B cell (primary cell): Measurements from ENCODE around the gene SEMA4D. TPM values are rescaled to one million over a fixed set of nuclear protein-coding genes. Genes with fewer than 3 reads are reported as not detected.

ENCODE experiments used
- ATAC-seq: fragments of 200-7000 bp; cut with Tn5 transposase; one replicate; pipeline ENCODE4 v1.10.0; 2021; ENCODE audit warnings: low read depth, mild to moderate bottlenecking, moderate number of reproducible peaks, moderate library complexity
- CTCF ChIA-PET: fragments of 350-600 bp; sonication (Branson Sonifier 250); formaldehyde crosslinking; loops from one replicate; lab custom pipeline; 2021; ENCODE audit warnings: antibody characterized with exemption, inconsistent platforms; lab: Charles Lee
- POLR2A ChIA-PET: fragments of 350-600 bp; sonication (Branson Sonifier 250); formaldehyde crosslinking; loops from one replicate; lab custom pipeline; 2021; ENCODE audit warnings: antibody characterized with exemption; lab: Charles Lee
- DNase-seq: peaks from one replicate; pipeline ENCODE4 v3.0.0; 2013
- H2AFZ ChIP-seq: 2 replicates; pipeline ENCODE4 v1.6.1; 2012; ENCODE audit warnings: mild to moderate bottlenecking, low read depth, low read length; ENCODE audit not compliant: insufficient read depth, poor library complexity, severe bottlenecking
- H3K27ac ChIP-seq, 2 donors: 1 replicate in 1 of 2; 2 replicates in 1 of 2; pipeline ENCODE4 v1.5.1; 2012 to 2013; ENCODE audit warnings: low read length in 2 of 2, mild to moderate bottlenecking in 2 of 2, moderate library complexity in 1 of 2
- H3K27me3 ChIP-seq, 4 experiments: fragments of 200-600 bp in 1 of 4; sonication (generic) in 1 of 4; replicated peaks in 1 of 4; 1 replicate in 2 of 4; 2 replicates in 2 of 4; pipeline versions ENCODE4 v1.6.1 to v1.7.0; 2013 to 2016; ENCODE audit warnings: low read length in 3 of 4, mild to moderate bottlenecking in 2 of 4, mixed read lengths in 1 of 4, moderate library complexity in 1 of 4; ENCODE audit not compliant: insufficient read depth in 4 of 4, control insufficient read depth in 3 of 4; ENCODE audit errors: control extremely low read depth in 1 of 4
- H3K36me3 ChIP-seq, 2 experiments: replicated peaks in 1 of 2; 1 replicate in 1 of 2; 2 replicates in 1 of 2; pipeline versions ENCODE4 v1.6.1 to v1.7.1; 2013; ENCODE audit warnings: low read length in 1 of 2; ENCODE audit not compliant: insufficient read depth in 2 of 2, control insufficient read depth in 1 of 2; ENCODE audit errors: control extremely low read depth in 1 of 2, extremely low read depth in 1 of 2
- H3K4me1 ChIP-seq, 2 donors: fragments of 200-600 bp in 1 of 2; sonication (generic) in 1 of 2; 1 replicate in 1 of 2; 2 replicates in 1 of 2; pipeline versions ENCODE4 v1.5.1 to v1.6.1; 2013 to 2017; ENCODE audit warnings: low read length in 2 of 2; ENCODE audit not compliant: control insufficient read depth in 2 of 2, insufficient read depth in 2 of 2
- H3K4me2 ChIP-seq: replicated peaks from 2 replicates; pipeline ENCODE3; 2012; ENCODE audit warnings: mild to moderate bottlenecking, low read depth, low read length; ENCODE audit not compliant: poor library complexity, severe bottlenecking
- H3K4me3 ChIP-seq, 5 experiments: fragments of 200-600 bp in 1 of 5; sonication (generic) in 1 of 5; 1 replicate in 3 of 5; 2 replicates in 2 of 5; pipeline versions ENCODE4 v1.5.1 to v1.7.0; 2011 to 2016; ENCODE audit warnings: low read length in 4 of 5, mild to moderate bottlenecking in 4 of 5, low read depth in 2 of 5, control low read depth in 1 of 5, moderate library complexity in 1 of 5; ENCODE audit not compliant: insufficient read depth in 1 of 5; ENCODE audit errors: control extremely low read depth in 1 of 5, extremely low read depth in 1 of 5
- H3K79me2 ChIP-seq: fragments of 200-600 bp; sonication (generic); one replicate; pipeline ENCODE4 v1.6.0; 2016; ENCODE audit warnings: low read length; ENCODE audit not compliant: control insufficient read depth, insufficient read depth
- H3K9ac ChIP-seq: fragments of 200-600 bp; sonication (generic); 2 replicates; pipeline ENCODE4 v1.6.1; 2017; ENCODE audit warnings: mild to moderate bottlenecking, low read length, moderate library complexity
- H3K9me3 ChIP-seq, 3 donors: one replicate each; pipeline versions ENCODE4 v1.6.1 to v1.7.1; 2013; ENCODE audit warnings: low read length in 2 of 3; ENCODE audit not compliant: control insufficient read depth in 2 of 3, insufficient read depth in 1 of 3; ENCODE audit errors: control extremely low read depth in 1 of 3
- H4K20me1 ChIP-seq: 2 replicates; pipeline ENCODE4 v1.6.0; 2012; ENCODE audit warnings: mild to moderate bottlenecking, low read length; ENCODE audit not compliant: insufficient read depth, control insufficient read depth, poor library complexity, severe bottlenecking
- H3K27ac Mint-ChIP-seq: one replicate; pipeline ENCODE4 v1.8.0; 2021; ENCODE audit warnings: mixed read lengths
- H3K27me3 Mint-ChIP-seq: one replicate; pipeline ENCODE4 v1.8.0; 2021; ENCODE audit warnings: mixed read lengths
- H3K4me1 Mint-ChIP-seq: one replicate; pipeline ENCODE4 v1.8.0; 2021; ENCODE audit warnings: mixed read lengths
- H3K4me3 Mint-ChIP-seq: one replicate; pipeline ENCODE4 v1.8.0; 2021; ENCODE audit warnings: mixed read lengths
- H3K9me3 Mint-ChIP-seq: one replicate; pipeline ENCODE4 v1.8.0; 2022; ENCODE audit warnings: mixed read lengths; ENCODE audit not compliant: insufficient read depth
- EZH2 ChIP-seq: IDR thresholded peaks from 2 replicates; pipeline ENCODE4 v1.6.1; 2012; ENCODE audit warnings: borderline replicate concordance, low read depth, mild to moderate bottlenecking, moderate library complexity, low read length; ENCODE audit not compliant: insufficient read depth, poor library complexity, severe bottlenecking
- WGBS: methylation state at CpG from one replicate; pipeline ENCODE4 v1.1.5; 2013; ENCODE audit warnings: missing lambda C conversion rate; ENCODE audit not compliant: insufficient coverage; 5-methylcytosine and 5-hydroxymethylcytosine counted together
- intact Hi-C: fragments of 100-400 bp; cut with micrococcal nuclease; formaldehyde crosslinking; loops from one replicate; pipeline ENCODE4 v1.10.0; 2022
- polyA plus RNA-seq: library from polyadenylated mRNA; depleted of rRNA; stranded (reverse); fragments of >200 nt; gene quantifications from 2 replicates; pipeline ENCODE4 v1.2.3, GENCODE V29; 2012
- total RNA-seq, 2 donors: library from RNA; stranded (reverse); fragments of 120-200 nt in 1 of 2; gene quantifications; 1 replicate in 1 of 2; 2 replicates in 1 of 2; pipeline versions ENCODE4 v1.2.3 to v1.2.4, GENCODE V29; 2013 to 2022
- TF ChIP-seq, protein P1 (sequence below): fragments of 200-600 bp; IDR thresholded peaks from one replicate; pipeline ENCODE4 v1.8.0; 2022; ENCODE audit warnings: antibody characterized with exemption, mild to moderate bottlenecking

The SEMA4D gene
- total and polyA plus RNA-seq, 2 donors (not counting 1 experiment from before 2014, with no cell fraction given): 53.6 to 231 TPM

DNA sequence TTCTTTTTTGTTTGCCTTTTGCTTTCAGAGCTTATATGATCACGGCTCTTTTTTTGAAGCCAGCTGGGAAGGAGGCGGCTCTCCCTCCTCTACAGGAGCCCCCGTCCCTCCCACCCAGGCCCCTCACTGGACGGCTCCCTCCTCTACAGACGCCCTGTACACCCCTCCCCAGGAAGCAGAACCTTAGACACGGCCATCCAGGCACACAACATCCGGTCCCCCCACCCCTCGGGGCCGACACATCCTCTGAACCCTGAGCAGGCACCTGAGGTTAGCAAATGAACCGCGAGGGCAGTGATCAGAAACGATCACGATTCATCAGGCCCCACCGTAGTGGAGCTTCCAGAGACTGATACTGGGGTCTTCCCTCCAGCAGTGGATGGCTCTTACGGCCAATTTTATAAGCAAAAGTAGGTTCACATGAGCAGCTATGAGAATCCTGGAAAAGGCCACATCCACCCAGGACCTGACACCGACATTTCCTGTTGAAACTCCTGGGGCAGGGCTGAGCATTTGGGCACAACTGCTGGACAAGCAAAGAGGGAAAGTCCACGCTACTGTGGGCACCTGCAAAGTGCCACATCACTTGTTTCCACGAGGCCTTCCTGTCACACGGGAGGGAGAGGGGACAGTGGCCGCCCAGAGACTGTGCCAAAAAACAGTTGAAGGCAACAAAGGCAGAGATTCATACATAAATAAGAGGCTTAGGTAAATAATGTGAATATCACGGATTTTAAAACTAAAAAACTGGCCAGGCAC, 78.9 kb downstream of the SEMA4D start:
- ChIA-PET POLR2A (interaction anchor here (0.6 to 3.6 kb wide), 6 partner anchors 7 to 33 kb away, joined by 3 to 19 read pairs (median 8); no protein-coding TSS in a partner anchor), CTCF (interaction anchor here (0.6 to 3.2 kb wide), 8 partner anchors 10 to 130 kb away, joined by 3 to 28 read pairs (median 7); no protein-coding TSS in a partner anchor)
- H3K27me3 ChIP-seq: no peaks in the 10 kb centered on the region
- no peak overlapping the region for H2AFZ ChIP-seq
- 17% methylated on average over 19 of the region's 21 CpGs for WGBS
- no peak for TF ChIP-seq EZH2
- TF ChIP-seq, protein P1, sequence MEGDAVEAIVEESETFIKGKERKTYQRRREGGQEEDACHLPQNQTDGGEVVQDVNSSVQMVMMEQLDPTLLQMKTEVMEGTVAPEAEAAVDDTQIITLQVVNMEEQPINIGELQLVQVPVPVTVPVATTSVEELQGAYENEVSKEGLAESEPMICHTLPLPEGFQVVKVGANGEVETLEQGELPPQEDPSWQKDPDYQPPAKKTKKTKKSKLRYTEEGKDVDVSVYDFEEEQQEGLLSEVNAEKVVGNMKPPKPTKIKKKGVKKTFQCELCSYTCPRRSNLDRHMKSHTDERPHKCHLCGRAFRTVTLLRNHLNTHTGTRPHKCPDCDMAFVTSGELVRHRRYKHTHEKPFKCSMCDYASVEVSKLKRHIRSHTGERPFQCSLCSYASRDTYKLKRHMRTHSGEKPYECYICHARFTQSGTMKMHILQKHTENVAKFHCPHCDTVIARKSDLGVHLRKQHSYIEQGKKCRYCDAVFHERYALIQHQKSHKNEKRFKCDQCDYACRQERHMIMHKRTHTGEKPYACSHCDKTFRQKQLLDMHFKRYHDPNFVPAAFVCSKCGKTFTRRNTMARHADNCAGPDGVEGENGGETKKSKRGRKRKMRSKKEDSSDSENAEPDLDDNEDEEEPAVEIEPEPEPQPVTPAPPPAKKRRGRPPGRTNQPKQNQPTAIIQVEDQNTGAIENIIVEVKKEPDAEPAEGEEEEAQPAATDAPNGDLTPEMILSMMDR: no peak
- H3K27ac ChIP-seq: peak overlapping the region; percentile 64 to 65
- H3K4me2 ChIP-seq: peak overlapping the region; percentile 65
- Mint-ChIP-seq H3K9me3 (no peaks in the 10 kb centered on the region), H3K27me3 (no peaks in the 10 kb centered on the region), H3K4me3 (peak overlapping the region; percentile 85), H3K4me1 (peaks cover 68% of the 10 kb centered on the region), H3K27ac (peak overlapping the region; percentile 92)
- peaks cover 85% of the 10 kb centered on the region for H3K79me2 ChIP-seq
- peak overlapping the region; percentile 30 for H3K9ac ChIP-seq
- H3K9me3 ChIP-seq: peaks cover 0 to 9% (median 5%) of the 10 kb centered on the region in 3 donors
- H4K20me1 ChIP-seq: peaks cover 61% of the 10 kb centered on the region
- DNase-seq: peak; percentile 70
- H3K4me1 ChIP-seq: peaks cover 44 to 56% of the 10 kb centered on the region in 2 donors
- peaks cover 0 to 16% of the 10 kb centered on the region in 2 experiments for H3K36me3 ChIP-seq
- intact Hi-C loops: loop anchor here (1.0 kb wide), 3 partner anchors 7 to 19 kb away; no protein-coding TSS in a partner anchor
- peak overlapping the region in 4 of 5 experiments; percentile 1 to 42 (median 8) for H3K4me3 ChIP-seq
- ATAC-seq: peak; percentile 86
